Peyer's patch (tissue), 4 donors: ENCODE results near the gene NGEF. TPM values are rescaled to one million over a fixed set of nuclear protein-coding genes. Genes with fewer than 3 reads are reported as not detected.

Experiments used
- DNase-seq, 3 donors: peaks; one replicate each; pipeline ENCODE4 v3.0.0-alpha.2; 2017 to 2019
- H3K27ac ChIP-seq, 4 donors: fragments of 200-600 bp; sonication (generic); one replicate each; pipeline ENCODE4 v1.5.1; 2016 to 2019
- H3K27me3 ChIP-seq, 2 donors: fragments of 200-600 bp; sonication (generic); one replicate each; pipeline ENCODE4 v1.5.1; 2019
- H3K36me3 ChIP-seq, 3 donors: fragments of 200-600 bp; sonication (generic); one replicate each; pipeline ENCODE4 v1.5.1; 2016 to 2019
- H3K4me1 ChIP-seq, 4 donors: fragments of 200-600 bp; sonication (generic); one replicate each; pipeline ENCODE4 v1.5.1; 2016 to 2019
- H3K4me3 ChIP-seq, 4 donors: fragments of 200-600 bp; sonication (generic); 1 replicate in 3 of 4; 2 replicates in 1 of 4; pipeline ENCODE4 v1.5.1; 2016 to 2019; ENCODE audit warnings: mild to moderate bottlenecking in 1 of 4
- H3K9me3 ChIP-seq, 4 donors: fragments of 200-600 bp; sonication (generic); one replicate each; pipeline ENCODE4 v1.5.1; 2016 to 2019; ENCODE audit warnings: mild to moderate bottlenecking in 1 of 4
- POLR2A ChIP-seq, 2 donors: fragments of 450-650 bp; IDR thresholded peaks; one replicate each; pipeline ENCODE4 v1.5.1; 2017; ENCODE audit warnings: antibody characterized with exemption in 2 of 2, mild to moderate bottlenecking in 2 of 2, moderate library complexity in 2 of 2
- total RNA-seq, 4 donors: library from RNA; depleted of rRNA; stranded (reverse); fragments of >200 nt; gene quantifications; one replicate each; pipeline ENCODE4 v1.1.0, GENCODE V29; 2016
- TF ChIP-seq, protein P1 (sequence below), 6 experiments: fragments of 450-650 bp in 4 of 6; fragments of 200-600 bp in 2 of 6; sonication (generic) in 1 of 6; IDR thresholded peaks; one replicate each; pipeline ENCODE4 v1.5.1; 2017 to 2019; ENCODE audit warnings: antibody characterized with exemption in 6 of 6, mild to moderate bottlenecking in 3 of 6, moderate library complexity in 1 of 6

The NGEF gene
- total RNA-seq, 4 donors from 2014 or later, result 54.5 to 116 (median 98.1) TPM

DNA sequence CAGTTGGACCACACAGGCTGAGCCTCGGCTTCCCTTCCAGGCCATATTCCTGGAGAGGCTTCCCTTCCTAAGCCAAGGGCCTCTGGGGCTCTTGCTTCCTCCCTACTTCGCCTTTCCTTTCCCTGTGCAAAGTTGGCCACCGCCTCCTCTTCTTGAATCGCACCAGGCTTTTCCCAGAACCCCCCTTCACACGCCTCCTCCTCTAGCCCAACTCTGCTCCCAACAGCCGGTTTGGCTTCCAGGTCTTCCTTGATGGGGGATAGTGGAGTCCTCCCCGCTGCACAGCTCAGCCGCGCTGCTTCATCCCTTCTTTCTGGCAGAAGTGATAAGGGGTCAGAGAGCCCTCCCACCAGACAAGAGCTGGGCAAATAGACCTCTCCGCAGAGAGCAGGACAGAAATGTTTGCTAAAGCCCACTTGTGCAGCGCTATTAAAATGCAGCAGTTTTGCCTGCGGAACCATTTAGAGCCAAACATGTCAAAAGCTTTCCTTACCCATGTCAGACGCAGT is 86.6 kb downstream of the NGEF start:
- H3K9me3 ChIP-seq, result no peaks in the 10 kb centered on the region
- H3K36me3 ChIP-seq, result peaks cover 0 to 15% (median 0%) of the 10 kb centered on the region in 3 donors
- H3K27me3 ChIP-seq, result peaks cover 0 to 15% of the 10 kb centered on the region in 2 donors
- peaks cover 0 to 21% (median 9%) of the 10 kb centered on the region in 4 donors for H3K4me1 ChIP-seq
- TF ChIP-seq, protein P1, sequence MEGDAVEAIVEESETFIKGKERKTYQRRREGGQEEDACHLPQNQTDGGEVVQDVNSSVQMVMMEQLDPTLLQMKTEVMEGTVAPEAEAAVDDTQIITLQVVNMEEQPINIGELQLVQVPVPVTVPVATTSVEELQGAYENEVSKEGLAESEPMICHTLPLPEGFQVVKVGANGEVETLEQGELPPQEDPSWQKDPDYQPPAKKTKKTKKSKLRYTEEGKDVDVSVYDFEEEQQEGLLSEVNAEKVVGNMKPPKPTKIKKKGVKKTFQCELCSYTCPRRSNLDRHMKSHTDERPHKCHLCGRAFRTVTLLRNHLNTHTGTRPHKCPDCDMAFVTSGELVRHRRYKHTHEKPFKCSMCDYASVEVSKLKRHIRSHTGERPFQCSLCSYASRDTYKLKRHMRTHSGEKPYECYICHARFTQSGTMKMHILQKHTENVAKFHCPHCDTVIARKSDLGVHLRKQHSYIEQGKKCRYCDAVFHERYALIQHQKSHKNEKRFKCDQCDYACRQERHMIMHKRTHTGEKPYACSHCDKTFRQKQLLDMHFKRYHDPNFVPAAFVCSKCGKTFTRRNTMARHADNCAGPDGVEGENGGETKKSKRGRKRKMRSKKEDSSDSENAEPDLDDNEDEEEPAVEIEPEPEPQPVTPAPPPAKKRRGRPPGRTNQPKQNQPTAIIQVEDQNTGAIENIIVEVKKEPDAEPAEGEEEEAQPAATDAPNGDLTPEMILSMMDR (IDR thresholded peaks at IDR 0.05), result no peak
- TF ChIP-seq POLR2A (IDR thresholded peaks at IDR 0.05), result no peak
- DNase-seq, result no peak
- H3K27ac ChIP-seq, result no peak overlapping the region
- H3K4me3 ChIP-seq, result no peak overlapping the region

DNA sequence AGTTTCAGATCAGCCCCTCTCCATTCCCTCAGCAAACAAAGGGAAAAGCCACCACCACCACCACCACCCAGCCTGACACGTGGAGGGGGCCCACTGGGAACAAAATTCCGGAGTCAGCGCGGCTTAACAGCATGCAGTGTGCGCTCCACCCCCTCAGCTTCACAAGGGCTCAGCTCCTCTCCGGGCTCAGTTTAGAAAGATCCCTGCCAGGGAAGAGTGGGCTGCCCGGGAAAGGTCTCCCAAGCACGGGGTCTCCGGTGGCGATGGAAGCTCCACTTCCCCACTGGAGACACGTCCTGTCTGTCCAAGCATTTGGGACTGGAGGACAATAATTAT is 87.3 kb downstream of the NGEF start:
- H3K9me3 ChIP-seq, result no peaks in the 10 kb centered on the region
- H3K4me1 ChIP-seq, result peaks cover 0 to 21% (median 9%) of the 10 kb centered on the region in 4 donors
- peaks cover 0 to 20% (median 0%) of the 10 kb centered on the region in 3 donors for H3K36me3 ChIP-seq
- no peak for TF ChIP-seq POLR2A (IDR thresholded peaks at IDR 0.05)
- TF ChIP-seq, protein P1 (IDR thresholded peaks at IDR 0.05), result no peak
- no peak for DNase-seq
- no peak overlapping the region for H3K27ac ChIP-seq
- peaks cover 0 to 15% of the 10 kb centered on the region in 2 donors for H3K27me3 ChIP-seq
- no peak overlapping the region for H3K4me3 ChIP-seq

DNA sequence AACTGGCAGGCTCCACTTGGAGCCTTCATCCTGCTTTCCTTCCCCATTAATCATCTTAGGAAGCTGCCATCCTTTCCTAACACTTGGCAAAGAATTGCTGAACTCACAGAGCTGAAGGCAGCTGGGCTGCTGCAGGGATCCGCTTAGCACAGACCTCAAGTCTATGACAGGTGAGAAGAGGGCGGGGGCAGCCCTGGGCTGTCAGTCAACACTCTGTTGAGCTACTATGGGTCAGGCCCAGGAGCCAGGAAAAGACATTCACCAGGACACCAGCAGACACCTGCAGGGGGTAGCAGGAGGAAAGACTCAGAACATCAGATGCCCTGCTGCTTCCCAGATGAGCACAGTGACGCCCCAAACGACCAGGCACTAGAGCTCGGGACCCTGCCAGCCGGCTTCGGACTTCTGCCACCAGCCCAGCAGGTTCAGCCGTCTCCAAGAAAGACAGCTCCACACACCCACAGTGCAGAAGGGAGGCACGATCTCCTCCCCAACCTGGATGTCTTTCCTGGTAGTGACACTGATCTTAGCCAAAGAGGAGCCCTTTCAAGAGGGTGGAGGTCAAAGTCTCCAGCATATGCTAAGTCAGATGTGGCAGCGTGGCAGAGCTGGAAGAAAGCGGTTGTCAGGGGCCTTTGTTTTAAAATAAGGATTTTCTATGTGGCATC is 87.8 kb downstream of the NGEF start:
- Histone ChIP-seq H3K9me3 (no peaks in the 10 kb centered on the region), H3K27me3 (peaks cover 0 to 15% of the 10 kb centered on the region in 2 donors)
- TF ChIP-seq, protein P1 (IDR thresholded peaks at IDR 0.05), result peak in 1 of 6 experiments; percentile 6
- TF ChIP-seq POLR2A (IDR thresholded peaks at IDR 0.05), result no peak

DNA sequence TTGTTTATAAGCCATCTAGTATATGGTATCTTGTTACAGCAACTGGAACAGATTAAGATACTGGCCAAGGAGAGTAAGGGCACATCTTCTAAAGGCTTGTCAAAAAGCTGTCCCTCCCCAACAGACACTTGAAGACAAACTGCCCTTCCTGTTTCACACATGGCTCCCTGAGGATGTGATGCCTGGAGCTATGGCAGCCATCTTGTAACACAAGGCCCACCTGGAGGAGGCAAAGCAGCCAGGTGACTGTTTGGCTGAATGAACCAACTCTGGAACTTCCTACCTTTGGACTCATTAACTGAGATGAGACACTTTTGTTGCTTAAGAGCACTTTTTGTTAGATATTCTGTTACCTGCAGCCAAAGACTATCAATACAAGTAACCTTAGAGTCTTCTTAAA is 88.6 kb downstream of the NGEF start:
- Histone ChIP-seq H3K9me3 (no peaks in the 10 kb centered on the region), H3K36me3 (peaks cover 0 to 25% (median 0%) of the 10 kb centered on the region in 3 donors), H3K4me1 (peaks cover 0 to 21% (median 9%) of the 10 kb centered on the region in 4 donors), H3K27me3 (peaks cover 0 to 15% of the 10 kb centered on the region in 2 donors), H3K27ac (no peak overlapping the region), H3K4me3 (no peak overlapping the region)
- no peak for TF ChIP-seq POLR2A (IDR thresholded peaks at IDR 0.05)
- TF ChIP-seq, protein P1 (IDR thresholded peaks at IDR 0.05), result no peak
- DNase-seq, result no peak

More for the DNA sequence above, 87.8 kb downstream of the NGEF start:
- Histone ChIP-seq H3K4me1 (peaks cover 0 to 21% (median 9%) of the 10 kb centered on the region in 4 donors), H3K4me3 (no peak overlapping the region), H3K27ac (no peak overlapping the region), H3K36me3 (peaks cover 0 to 25% (median 0%) of the 10 kb centered on the region in 3 donors)
- DNase-seq, result peak in 1 of 3 donors; percentile 57

DNA sequence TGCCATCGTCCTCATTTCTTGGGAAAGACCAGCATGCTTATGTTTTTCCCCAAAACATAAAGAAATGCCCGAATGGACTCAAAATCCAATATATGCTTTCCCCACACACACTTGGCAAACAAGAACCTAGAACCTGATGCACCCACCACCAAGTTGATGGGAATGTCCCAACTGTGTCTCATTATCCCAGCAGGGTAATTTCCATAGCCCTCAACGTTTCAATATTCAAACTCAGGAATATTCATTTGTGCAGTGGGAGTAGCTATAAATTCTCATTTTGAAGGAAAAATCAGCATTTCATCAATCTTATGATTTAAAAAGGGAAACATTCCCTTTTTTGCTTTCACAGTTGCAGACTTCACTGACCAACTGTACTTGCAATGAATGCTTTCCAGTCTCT is 92.3 kb downstream of the NGEF start:
- TF ChIP-seq POLR2A (IDR thresholded peaks at IDR 0.05), result no peak
- TF ChIP-seq, protein P1 (IDR thresholded peaks at IDR 0.05), result no peak
- H3K4me3 ChIP-seq, result no peak overlapping the region

More for the DNA sequence above, 92.3 kb downstream of the NGEF start:
- DNase-seq, result no peak
- H3K27me3 ChIP-seq, result no peaks in the 10 kb centered on the region
- no peaks in the 10 kb centered on the region for H3K9me3 ChIP-seq
- no peaks in the 10 kb centered on the region for H3K4me1 ChIP-seq
- H3K36me3 ChIP-seq, result peaks cover 0 to 25% (median 0%) of the 10 kb centered on the region in 3 donors
- no peak overlapping the region for H3K27ac ChIP-seq
